ENCODE results near the gene MORC4.

Gene MORC4

GRCh38 chrX:106959901-106960300 is 40.1 kb downstream of the MORC4 start:
- Histone ChIP-seq H3K36me3 (no peaks in the 10 kb centered on the region), H3K4me1 (ENCODE audit: control insufficient read depth in 1 of 2, insufficient read depth in 1 of 2, low read depth in 1 of 2, low read length in 1 of 2) (no peaks in the 10 kb centered on the region), H3K4me3 (ENCODE audit: low read depth in 1 of 2, low read length in 1 of 2) (no peak overlapping the region), H3K27ac (no peak overlapping the region), H3K27me3 (no peaks in the 10 kb centered on the region), H3K9me3 (no peaks in the 10 kb centered on the region)
- no peak for TF ChIP-seq CTCF (IDR thresholded peaks at IDR 0.05)

- Histone ChIP-seq H3K27me3 (no peaks in the 10 kb centered on the region), H3K27ac (no peak overlapping the region)
Observed at GRCh38 chrX:106957856-106958255, 42.2 kb downstream of the MORC4 start.

GRCh38 chrX:106955004-106955772 is 44.8 kb downstream of the MORC4 start:
- TF ChIP-seq CTCF (IDR thresholded peaks at IDR 0.05): no peak
- H3K36me3 ChIP-seq: no peaks in the 10 kb centered on the region
- H3K9me3 ChIP-seq: no peaks in the 10 kb centered on the region
- no peaks in the 10 kb centered on the region for H3K4me1 ChIP-seq (ENCODE audit: control insufficient read depth in 1 of 2, insufficient read depth in 1 of 2, low read depth in 1 of 2, low read length in 1 of 2)
- no peaks in the 10 kb centered on the region for H3K27me3 ChIP-seq
- no peak overlapping the region for H3K4me3 ChIP-seq (ENCODE audit: low read depth in 1 of 2, low read length in 1 of 2)
- no peak overlapping the region for H3K27ac ChIP-seq

More at GRCh38 chrX:106957856-106958255, 42.2 kb downstream of the MORC4 start:
- Histone ChIP-seq H3K4me1 (ENCODE audit: control insufficient read depth in 1 of 2, insufficient read depth in 1 of 2, low read depth in 1 of 2, low read length in 1 of 2) (no peaks in the 10 kb centered on the region), H3K4me3 (ENCODE audit: low read depth in 1 of 2, low read length in 1 of 2) (no peak overlapping the region), H3K36me3 (no peaks in the 10 kb centered on the region), H3K9me3 (no peaks in the 10 kb centered on the region)
- TF ChIP-seq CTCF (IDR thresholded peaks at IDR 0.05): no peak

GRCh38 chrX:106954041-106954440 is 46.0 kb downstream of the MORC4 start:
- Histone ChIP-seq H3K4me1 (ENCODE audit: control insufficient read depth in 1 of 2, insufficient read depth in 1 of 2, low read depth in 1 of 2, low read length in 1 of 2) (no peaks in the 10 kb centered on the region), H3K27ac (no peak overlapping the region)
- no peak for TF ChIP-seq CTCF (IDR thresholded peaks at IDR 0.05)

GRCh38 chrX:106952988-106953387 is 47.0 kb downstream of the MORC4 start:
- no peaks in the 10 kb centered on the region for H3K9me3 ChIP-seq
- H3K4me3 ChIP-seq (ENCODE audit: low read depth in 1 of 2, low read length in 1 of 2): no peak overlapping the region
- H3K27me3 ChIP-seq: no peaks in the 10 kb centered on the region
- no peaks in the 10 kb centered on the region for H3K4me1 ChIP-seq (ENCODE audit: control insufficient read depth in 1 of 2, insufficient read depth in 1 of 2, low read depth in 1 of 2, low read length in 1 of 2)
- no peak for TF ChIP-seq CTCF (IDR thresholded peaks at IDR 0.05)
- H3K36me3 ChIP-seq: no peaks in the 10 kb centered on the region
- no peak overlapping the region for H3K27ac ChIP-seq

More at GRCh38 chrX:106954041-106954440, 46.0 kb downstream of the MORC4 start:
- Histone ChIP-seq H3K36me3 (no peaks in the 10 kb centered on the region), H3K9me3 (no peaks in the 10 kb centered on the region), H3K4me3 (ENCODE audit: low read depth in 1 of 2, low read length in 1 of 2) (no peak overlapping the region), H3K27me3 (no peaks in the 10 kb centered on the region)
